ENCODE results near the gene CFAP74. TPM values are rescaled to one million over a fixed set of nuclear protein-coding genes. Genes with fewer than 3 reads are reported as not detected.

The CFAP74 gene
- total and polyA plus RNA-seq, 2 of the 13 experiments (the other 11 are each of a cell fraction or from before 2014, with no cell fraction given) = 0.27 to 0.62 TPM

DNA sequence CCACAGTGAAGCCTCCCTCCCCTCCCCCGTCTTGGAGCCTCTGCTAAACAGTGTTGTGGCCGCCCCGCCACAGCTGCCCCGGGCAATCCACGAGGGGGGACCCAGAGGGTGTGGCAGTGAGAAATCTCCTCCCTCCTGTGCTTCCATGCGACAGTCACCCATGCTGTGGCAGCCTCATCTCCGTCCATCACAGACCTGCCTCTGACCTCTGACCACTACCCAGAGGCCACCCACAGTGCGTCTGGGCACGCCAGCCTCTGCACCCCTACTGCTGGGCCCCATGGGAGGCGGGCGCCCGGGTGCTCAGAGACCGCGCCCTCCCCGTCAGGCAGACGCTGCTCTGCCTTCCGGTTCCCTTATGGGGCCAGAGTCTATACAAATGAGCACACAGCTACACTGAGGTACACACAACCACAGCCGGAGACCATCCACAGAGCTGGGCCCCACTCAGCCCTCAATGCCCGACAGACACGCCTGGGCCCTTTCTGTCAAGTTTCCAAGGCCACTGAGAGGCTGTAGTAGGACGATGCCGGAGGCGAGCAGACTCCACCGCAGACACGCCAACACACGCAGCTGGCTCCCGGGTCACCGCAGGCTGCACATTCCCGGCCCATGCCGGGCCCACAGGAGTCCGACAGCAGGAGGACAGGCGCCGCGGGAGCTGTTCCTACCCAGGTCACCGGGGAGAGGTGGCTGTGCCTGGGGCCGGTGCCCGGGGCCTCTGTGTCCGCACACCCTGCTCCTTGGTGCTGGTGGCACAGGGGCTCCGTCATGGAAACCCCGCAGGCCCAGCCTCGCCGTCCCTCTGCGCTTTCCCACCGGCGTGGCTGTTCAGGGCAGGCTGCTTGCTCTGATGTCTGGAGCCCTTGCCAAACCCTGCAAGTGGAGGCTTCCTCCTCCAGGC is 60.6 kb downstream of the CFAP74 start (continued):
- TF ChIP-seq THYN1 (CRISPR knock-in tag; IDR thresholded peaks at IDR 0.05; ENCODE audit: borderline replicate concordance, low read depth) (no peak), ZNF644 (CRISPR knock-in tag; IDR thresholded peaks at IDR 0.05; ENCODE audit: low read depth) (no peak), ZNF891 (CRISPR knock-in tag; IDR thresholded peaks at IDR 0.05) (no peak; the same call in 1 of the 2 replicates), FOXK2 (IDR thresholded peaks at IDR 0.05) (no peak), CAMTA2 (CRISPR knock-in tag; IDR thresholded peaks at IDR 0.05; ENCODE audit: borderline replicate concordance) (peak; percentile 58; the same call in 1 of the 2 replicates), EED (CRISPR knock-in tag; IDR thresholded peaks at IDR 0.05) (0 out of 2 replicates have a peak, but pooled peaks have one; percentile 74), KDM2A (CRISPR knock-in tag; IDR thresholded peaks at IDR 0.05; ENCODE audit: borderline replicate concordance, low read depth) (peak; percentile 88), ZNF44 (CRISPR knock-in tag; IDR thresholded peaks at IDR 0.05) (no peak; the same call in 1 of the 2 replicates), SATB2 (CRISPR knock-in tag; IDR thresholded peaks at IDR 0.05) (no peak; the same call in 1 of the 2 replicates), ZNF776 (CRISPR knock-in tag; IDR thresholded peaks at IDR 0.05) (peak; percentile 66; the same call in 1 of the 2 replicates), MIER2 (CRISPR knock-in tag; IDR thresholded peaks at IDR 0.05) (0 out of 2 replicates have a peak, but pooled peaks have one; percentile 34), SRSF9 (IDR thresholded peaks at IDR 0.05; ENCODE audit: borderline replicate concordance, insufficient read depth, low read depth, low read length, poor library complexity, severe bottlenecking) (no peak), KDM6A (CRISPR knock-in tag; IDR thresholded peaks at IDR 0.05; ENCODE audit: low read depth) (peak; percentile 70)
- TF ChIP-seq, protein P1, sequence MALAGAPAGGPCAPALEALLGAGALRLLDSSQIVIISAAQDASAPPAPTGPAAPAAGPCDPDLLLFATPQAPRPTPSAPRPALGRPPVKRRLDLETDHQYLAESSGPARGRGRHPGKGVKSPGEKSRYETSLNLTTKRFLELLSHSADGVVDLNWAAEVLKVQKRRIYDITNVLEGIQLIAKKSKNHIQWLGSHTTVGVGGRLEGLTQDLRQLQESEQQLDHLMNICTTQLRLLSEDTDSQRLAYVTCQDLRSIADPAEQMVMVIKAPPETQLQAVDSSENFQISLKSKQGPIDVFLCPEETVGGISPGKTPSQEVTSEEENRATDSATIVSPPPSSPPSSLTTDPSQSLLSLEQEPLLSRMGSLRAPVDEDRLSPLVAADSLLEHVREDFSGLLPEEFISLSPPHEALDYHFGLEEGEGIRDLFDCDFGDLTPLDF (CRISPR knock-in tag; IDR thresholded peaks at IDR 0.05) = peak; percentile 63; the same call in 1 of the 2 replicates
- TF ChIP-seq, protein P2, sequence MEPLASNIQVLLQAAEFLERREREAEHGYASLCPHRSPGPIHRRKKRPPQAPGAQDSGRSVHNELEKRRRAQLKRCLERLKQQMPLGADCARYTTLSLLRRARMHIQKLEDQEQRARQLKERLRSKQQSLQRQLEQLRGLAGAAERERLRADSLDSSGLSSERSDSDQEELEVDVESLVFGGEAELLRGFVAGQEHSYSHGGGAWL (CRISPR knock-in tag; IDR thresholded peaks at IDR 0.05) = no peak; the same call in 1 of the 2 replicates
- TF ChIP-seq, protein P3, sequence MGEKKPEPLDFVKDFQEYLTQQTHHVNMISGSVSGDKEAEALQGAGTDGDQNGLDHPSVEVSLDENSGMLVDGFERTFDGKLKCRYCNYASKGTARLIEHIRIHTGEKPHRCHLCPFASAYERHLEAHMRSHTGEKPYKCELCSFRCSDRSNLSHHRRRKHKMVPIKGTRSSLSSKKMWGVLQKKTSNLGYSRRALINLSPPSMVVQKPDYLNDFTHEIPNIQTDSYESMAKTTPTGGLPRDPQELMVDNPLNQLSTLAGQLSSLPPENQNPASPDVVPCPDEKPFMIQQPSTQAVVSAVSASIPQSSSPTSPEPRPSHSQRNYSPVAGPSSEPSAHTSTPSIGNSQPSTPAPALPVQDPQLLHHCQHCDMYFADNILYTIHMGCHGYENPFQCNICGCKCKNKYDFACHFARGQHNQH (CRISPR knock-in tag; IDR thresholded peaks at IDR 0.05) = peak; percentile 85
- TF ChIP-seq, protein P4, sequence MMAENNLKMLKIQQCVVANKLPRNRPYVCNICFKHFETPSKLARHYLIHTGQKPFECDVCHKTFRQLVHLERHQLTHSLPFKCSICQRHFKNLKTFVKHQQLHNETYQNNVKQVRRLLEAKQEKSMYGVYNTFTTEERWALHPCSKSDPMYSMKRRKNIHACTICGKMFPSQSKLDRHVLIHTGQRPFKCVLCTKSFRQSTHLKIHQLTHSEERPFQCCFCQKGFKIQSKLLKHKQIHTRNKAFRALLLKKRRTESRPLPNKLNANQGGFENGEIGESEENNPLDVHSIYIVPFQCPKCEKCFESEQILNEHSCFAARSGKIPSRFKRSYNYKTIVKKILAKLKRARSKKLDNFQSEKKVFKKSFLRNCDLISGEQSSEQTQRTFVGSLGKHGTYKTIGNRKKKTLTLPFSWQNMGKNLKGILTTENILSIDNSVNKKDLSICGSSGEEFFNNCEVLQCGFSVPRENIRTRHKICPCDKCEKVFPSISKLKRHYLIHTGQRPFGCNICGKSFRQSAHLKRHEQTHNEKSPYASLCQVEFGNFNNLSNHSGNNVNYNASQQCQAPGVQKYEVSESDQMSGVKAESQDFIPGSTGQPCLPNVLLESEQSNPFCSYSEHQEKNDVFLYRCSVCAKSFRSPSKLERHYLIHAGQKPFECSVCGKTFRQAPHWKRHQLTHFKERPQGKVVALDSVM (CRISPR knock-in tag; IDR thresholded peaks at IDR 0.05) = peak; percentile 66; the same call in 1 of the 2 replicates
- TF ChIP-seq, protein P5, sequence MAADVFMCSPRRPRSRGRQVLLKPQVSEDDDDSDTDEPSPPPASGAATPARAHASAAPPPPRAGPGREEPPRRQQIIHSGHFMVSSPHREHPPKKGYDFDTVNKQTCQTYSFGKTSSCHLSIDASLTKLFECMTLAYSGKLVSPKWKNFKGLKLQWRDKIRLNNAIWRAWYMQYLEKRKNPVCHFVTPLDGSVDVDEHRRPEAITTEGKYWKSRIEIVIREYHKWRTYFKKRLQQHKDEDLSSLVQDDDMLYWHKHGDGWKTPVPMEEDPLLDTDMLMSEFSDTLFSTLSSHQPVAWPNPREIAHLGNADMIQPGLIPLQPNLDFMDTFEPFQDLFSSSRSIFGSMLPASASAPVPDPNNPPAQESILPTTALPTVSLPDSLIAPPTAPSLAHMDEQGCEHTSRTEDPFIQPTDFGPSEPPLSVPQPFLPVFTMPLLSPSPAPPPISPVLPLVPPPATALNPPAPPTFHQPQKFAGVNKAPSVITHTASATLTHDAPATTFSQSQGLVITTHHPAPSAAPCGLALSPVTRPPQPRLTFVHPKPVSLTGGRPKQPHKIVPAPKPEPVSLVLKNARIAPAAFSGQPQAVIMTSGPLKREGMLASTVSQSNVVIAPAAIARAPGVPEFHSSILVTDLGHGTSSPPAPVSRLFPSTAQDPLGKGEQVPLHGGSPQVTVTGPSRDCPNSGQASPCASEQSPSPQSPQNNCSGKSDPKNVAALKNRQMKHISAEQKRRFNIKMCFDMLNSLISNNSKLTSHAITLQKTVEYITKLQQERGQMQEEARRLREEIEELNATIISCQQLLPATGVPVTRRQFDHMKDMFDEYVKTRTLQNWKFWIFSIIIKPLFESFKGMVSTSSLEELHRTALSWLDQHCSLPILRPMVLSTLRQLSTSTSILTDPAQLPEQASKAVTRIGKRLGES (CRISPR knock-in tag; IDR thresholded peaks at IDR 0.05; ENCODE audit: borderline replicate concordance) = no peak
- TF ChIP-seq, protein P6, sequence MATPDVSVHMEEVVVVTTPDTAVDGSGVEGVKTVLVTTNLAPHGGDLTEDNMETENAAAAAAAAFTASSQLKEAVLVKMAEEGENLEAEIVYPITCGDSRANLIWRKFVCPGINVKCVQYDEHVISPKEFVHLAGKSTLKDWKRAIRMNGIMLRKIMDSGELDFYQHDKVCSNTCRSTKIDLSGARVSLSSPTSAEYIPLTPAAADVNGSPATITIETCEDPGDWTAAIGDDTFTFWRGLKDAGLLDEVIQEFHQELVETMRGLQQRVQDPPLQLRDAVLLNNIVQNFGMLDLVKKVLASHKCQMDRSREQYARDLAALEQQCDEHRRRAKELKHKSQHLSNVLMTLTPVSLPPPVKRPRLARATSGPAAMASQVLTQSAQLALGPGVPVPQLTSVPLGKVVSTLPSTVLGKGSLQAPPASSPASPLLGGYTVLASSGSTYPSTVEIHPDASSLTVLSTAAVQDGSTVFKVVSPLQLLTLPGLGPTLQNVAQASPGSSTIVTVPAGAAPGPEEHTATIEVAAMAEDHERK (CRISPR knock-in tag; IDR thresholded peaks at IDR 0.05; ENCODE audit: low read depth) = 0 out of 2 replicates have a peak, but pooled peaks have one; percentile 37

Measured in HepG2 (cell line).